ENCODE data around the gene PTPRCAP. TPM values are rescaled to one million over a fixed set of nuclear protein-coding genes. Genes with fewer than 3 reads are reported as not detected.

The PTPRCAP gene
- total and polyA plus RNA-seq, 9 of the 15 experiments (the other 6 are each of a cell fraction or from before 2014, with no cell fraction given), result 0.22 to 2.0 (median 1.1) TPM; not detected in 4

DNA sequence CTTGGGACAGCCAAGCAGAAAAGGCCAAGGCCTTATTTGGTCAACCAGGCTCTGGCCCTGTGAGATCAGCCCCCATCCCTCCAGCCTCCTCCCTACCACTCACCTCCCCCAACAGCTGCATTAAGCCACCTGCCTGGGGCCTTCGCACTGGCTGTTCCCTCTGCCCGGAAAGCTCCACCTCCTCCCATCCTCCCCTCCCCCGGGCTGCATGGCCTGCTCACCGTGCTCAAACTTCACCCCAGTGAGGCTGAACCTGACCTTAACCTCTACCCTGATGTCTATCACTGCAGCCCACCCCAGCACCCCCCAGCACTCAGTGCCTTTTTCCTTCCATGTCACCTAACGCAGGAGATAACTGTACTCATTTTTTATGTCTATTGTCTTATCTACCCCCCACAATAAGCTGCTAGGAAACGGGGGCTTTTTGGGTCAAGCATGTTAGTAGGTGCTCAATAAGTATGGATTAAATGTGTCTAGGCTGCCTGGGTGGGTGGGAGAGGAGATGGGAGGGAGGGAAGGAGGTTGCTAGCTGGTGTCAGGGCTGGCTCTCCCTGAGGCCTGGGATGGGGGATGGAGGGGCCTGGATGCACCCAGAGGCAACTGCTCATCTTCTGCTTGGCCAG lies 912 bp downstream of the PTPRCAP start (continued):
- TF ChIP-seq ZBTB40 (IDR thresholded peaks at IDR 0.05), result no peak
- TF ChIP-seq ZBTB40 (CRISPR knock-in tag; IDR thresholded peaks at IDR 0.05), result no peak
- TF ChIP-seq ZZZ3 (IDR thresholded peaks at IDR 0.05), result no peak
- TF ChIP-seq, protein P1, sequence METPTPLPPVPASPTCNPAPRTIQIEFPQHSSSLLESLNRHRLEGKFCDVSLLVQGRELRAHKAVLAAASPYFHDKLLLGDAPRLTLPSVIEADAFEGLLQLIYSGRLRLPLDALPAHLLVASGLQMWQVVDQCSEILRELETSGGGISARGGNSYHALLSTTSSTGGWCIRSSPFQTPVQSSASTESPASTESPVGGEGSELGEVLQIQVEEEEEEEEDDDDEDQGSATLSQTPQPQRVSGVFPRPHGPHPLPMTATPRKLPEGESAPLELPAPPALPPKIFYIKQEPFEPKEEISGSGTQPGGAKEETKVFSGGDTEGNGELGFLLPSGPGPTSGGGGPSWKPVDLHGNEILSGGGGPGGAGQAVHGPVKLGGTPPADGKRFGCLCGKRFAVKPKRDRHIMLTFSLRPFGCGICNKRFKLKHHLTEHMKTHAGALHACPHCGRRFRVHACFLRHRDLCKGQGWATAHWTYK (CRISPR knock-in tag; IDR thresholded peaks at IDR 0.05), result no peak
- no peak for TF ChIP-seq POLR3G (IDR thresholded peaks at IDR 0.05; ENCODE audit: extremely low read depth, insufficient read length, insufficient replicate concordance)
- no peak for TF ChIP-seq RFX1 (IDR thresholded peaks at IDR 0.05)
- no peak for TF ChIP-seq ZBTB12 (CRISPR knock-in tag; IDR thresholded peaks at IDR 0.05)
- TF ChIP-seq ZKSCAN1 (IDR thresholded peaks at IDR 0.05; ENCODE audit: low read depth, low read length), result no peak
- no peak for TF ChIP-seq CBX2 (IDR thresholded peaks at IDR 0.05; ENCODE audit: insufficient read depth, low read length, poor library complexity, severe bottlenecking)
- no peak for TF ChIP-seq CHD1 (IDR thresholded peaks at IDR 0.05; ENCODE audit: low read length)
- TF ChIP-seq CUX1 (CRISPR knock-in tag; IDR thresholded peaks at IDR 0.05), result no peak
